Measurements from ENCODE around the gene TMUB2. TPM values are rescaled to one million over a fixed set of nuclear protein-coding genes. Genes with fewer than 3 reads are reported as not detected.
"Not testable (repeated sequence)": the region's sequence is repeated elsewhere in the genome, so short reads cannot be mapped to it uniquely, and the experiment has no call there.

TMUB2 gene
- total RNA-seq, 1 donor from 2014 or later: 39.5 TPM

- H3K27ac Mint-ChIP-seq: no peak overlapping the region
- TF ChIP-seq CTCF (conservative IDR thresholded peaks at IDR 0.05): no peak
- H3K9me3 Mint-ChIP-seq: no peaks in the 10 kb centered on the region
- H3K4me1 Mint-ChIP-seq (ENCODE audit: unreplicated experiment): peaks cover 9% of the 10 kb centered on the region
- H3K4me3 Mint-ChIP-seq: no peak overlapping the region
- no peaks in the 10 kb centered on the region for H3K27me3 Mint-ChIP-seq
- no peak for DNase-seq (ENCODE audit: extremely low spot score, unreplicated experiment)
- no peaks in the 10 kb centered on the region for H3K36me3 Mint-ChIP-seq
Measured at GRCh38 chr17:44229090-44229489, 42.3 kb downstream of the TMUB2 start.

GRCh38 chr17:44230140-44230539 lies 43.4 kb downstream of the TMUB2 start:
- Mint-ChIP-seq H3K27ac (no peak overlapping the region), H3K4me3 (no peak overlapping the region), H3K36me3 (no peaks in the 10 kb centered on the region), H3K27me3 (no peaks in the 10 kb centered on the region), H3K4me1 (ENCODE audit: unreplicated experiment) (peaks cover 13% of the 10 kb centered on the region), H3K9me3 (no peaks in the 10 kb centered on the region)
- TF ChIP-seq CTCF (conservative IDR thresholded peaks at IDR 0.05): no peak
- no peak for DNase-seq (ENCODE audit: extremely low spot score, unreplicated experiment)

- Mint-ChIP-seq H3K9me3 (no peaks in the 10 kb centered on the region), H3K27ac (no peak overlapping the region), H3K4me1 (ENCODE audit: unreplicated experiment) (peaks cover 14% of the 10 kb centered on the region), H3K27me3 (peaks cover 4% of the 10 kb centered on the region), H3K4me3 (no peak overlapping the region), H3K36me3 (no peaks in the 10 kb centered on the region)
- TF ChIP-seq CTCF (conservative IDR thresholded peaks at IDR 0.05): no peak
- no peak for DNase-seq (ENCODE audit: extremely low spot score, unreplicated experiment)
Measured at GRCh38 chr17:44232061-44232460, 45.3 kb downstream of the TMUB2 start.

- DNase-seq (ENCODE audit: extremely low spot score, unreplicated experiment): no peak
- Mint-ChIP-seq H3K4me1 (ENCODE audit: unreplicated experiment) (peaks cover 14% of the 10 kb centered on the region), H3K36me3 (no peaks in the 10 kb centered on the region), H3K27me3 (peaks cover 4% of the 10 kb centered on the region), H3K27ac (no peak overlapping the region), H3K4me3 (no peak overlapping the region), H3K9me3 (no peaks in the 10 kb centered on the region)
- TF ChIP-seq CTCF (conservative IDR thresholded peaks at IDR 0.05): no peak
Measured at GRCh38 chr17:44233582-44233981, 46.8 kb downstream of the TMUB2 start.

- no peak overlapping the region for H3K4me3 Mint-ChIP-seq
- TF ChIP-seq CTCF (conservative IDR thresholded peaks at IDR 0.05): no peak
- H3K27ac Mint-ChIP-seq: no peak overlapping the region
- H3K36me3 Mint-ChIP-seq: no peaks in the 10 kb centered on the region
- H3K9me3 Mint-ChIP-seq: no peaks in the 10 kb centered on the region
- H3K4me1 Mint-ChIP-seq (ENCODE audit: unreplicated experiment): peaks cover 6% of the 10 kb centered on the region
- H3K27me3 Mint-ChIP-seq: peaks cover 4% of the 10 kb centered on the region
- no peak for DNase-seq (ENCODE audit: extremely low spot score, unreplicated experiment)
Measured at GRCh38 chr17:44235583-44235936, 48.8 kb downstream of the TMUB2 start.

- no peak overlapping the region for H3K4me3 Mint-ChIP-seq
Measured at GRCh38 chr17:44236444-44236991, 49.7 kb downstream of the TMUB2 start.

GRCh38 chr17:44237886-44238285 lies 51.1 kb downstream of the TMUB2 start:
- not testable (repeated sequence) for H3K27ac Mint-ChIP-seq; H3K36me3 Mint-ChIP-seq; H3K9me3 Mint-ChIP-seq; H3K27me3 Mint-ChIP-seq; DNase-seq (ENCODE audit: extremely low spot score, unreplicated experiment); H3K4me3 Mint-ChIP-seq; H3K4me1 Mint-ChIP-seq (ENCODE audit: unreplicated experiment)

More at GRCh38 chr17:44236444-44236991, 49.7 kb downstream of the TMUB2 start:
- H3K4me1 Mint-ChIP-seq (ENCODE audit: unreplicated experiment): peaks cover 6% of the 10 kb centered on the region
- no peak for TF ChIP-seq CTCF (conservative IDR thresholded peaks at IDR 0.05)
- no peaks in the 10 kb centered on the region for H3K9me3 Mint-ChIP-seq
- DNase-seq (ENCODE audit: extremely low spot score, unreplicated experiment): no peak
- H3K36me3 Mint-ChIP-seq: no peaks in the 10 kb centered on the region
- peaks cover 7% of the 10 kb centered on the region for H3K27me3 Mint-ChIP-seq
- H3K27ac Mint-ChIP-seq: no peak overlapping the region
